GM08714 (cell line): ENCODE data around the gene ESYT2.
A peak's percentile ranks its signal among the peaks of the same experiment; 100 is the strongest.
"Not testable (repeated sequence)": the region's sequence is repeated elsewhere in the genome, so short reads cannot be mapped to it uniquely, and the experiment has no call there.

Experiments
- H3K4me3 ChIP-seq: fragments of 200-500 bp; sonication (Bioruptor generic); 2 replicates; pipeline ENCODE4 v1.5.1; 2014; ENCODE audit warnings: mild to moderate bottlenecking, low read length, inconsistent platforms
- ZNF274 ChIP-seq: IDR thresholded peaks from 2 replicates; pipeline ENCODE4 v1.6.1; 2012; ENCODE audit warnings: mild to moderate bottlenecking, low read depth, low read length

ESYT2 gene

GRCh38 chr7:158840604-158841003, 11.3 kb upstream of the ESYT2 start:
- no peak overlapping the region for H3K4me3 ChIP-seq
- no peak for TF ChIP-seq ZNF274

GRCh38 chr7:158839177-158839576, 9.9 kb upstream of the ESYT2 start:
- H3K4me3 ChIP-seq: not testable (repeated sequence)

GRCh38 chr7:158837790-158838637, 8.7 kb upstream of the ESYT2 start:
- TF ChIP-seq ZNF274: no peak
- no peak overlapping the region for H3K4me3 ChIP-seq

GRCh38 chr7:158836692-158837091, 7.4 kb upstream of the ESYT2 start:
- TF ChIP-seq ZNF274: no peak
- H3K4me3 ChIP-seq: no peak overlapping the region

- TF ChIP-seq ZNF274: no peak
- H3K4me3 ChIP-seq: no peak overlapping the region
Observed at GRCh38 chr7:158834878-158835784, 5.8 kb upstream of the ESYT2 start.

GRCh38 chr7:158832994-158833393, 3.7 kb upstream of the ESYT2 start:
- no peak for TF ChIP-seq ZNF274
- no peak overlapping the region for H3K4me3 ChIP-seq

- no peak for TF ChIP-seq ZNF274
- no peak overlapping the region for H3K4me3 ChIP-seq
Observed at GRCh38 chr7:158831738-158832091, 2.4 kb upstream of the ESYT2 start.

GRCh38 chr7:158830211-158830723, 958 bp upstream of the ESYT2 start:
- TF ChIP-seq ZNF274: no peak
- H3K4me3 ChIP-seq: peak overlapping the region; percentile 81

- TF ChIP-seq ZNF274: no peak
- peak overlapping the region; percentile 81 for H3K4me3 ChIP-seq
Observed at GRCh38 chr7:158829021-158829341, 328 bp downstream of the ESYT2 start.

GRCh38 chr7:158828133-158829020, 932 bp downstream of the ESYT2 start:
- no peak for TF ChIP-seq ZNF274
- peak overlapping the region; percentile 81 for H3K4me3 ChIP-seq

- H3K4me3 ChIP-seq: peak overlapping the region; percentile 81
- TF ChIP-seq ZNF274: no peak
Observed at GRCh38 chr7:158827411-158828132, 1.7 kb downstream of the ESYT2 start.

- H3K4me3 ChIP-seq: no peak overlapping the region
- TF ChIP-seq ZNF274: no peak
Observed at GRCh38 chr7:158825628-158826289, 3.5 kb downstream of the ESYT2 start.

- H3K4me3 ChIP-seq: no peak overlapping the region
- no peak for TF ChIP-seq ZNF274
Observed at GRCh38 chr7:158824028-158824427, 5.3 kb downstream of the ESYT2 start.
